ENCODE measurements around the gene COG5.

GRCh38 chr7:107573537-107573936 is 9.8 kb upstream of the COG5 start:
- TF ChIP-seq CTCF (IDR thresholded peaks at IDR 0.05) (no peak), POLR2A (IDR thresholded peaks at IDR 0.05) (no peak), POLR2AphosphoS5 (IDR thresholded peaks at IDR 0.05) (no peak)

All from breast epithelium (tissue), 3 donors.